SK-N-SH (cell line): ENCODE data around the gene HSPB1. TPM values are rescaled to one million over a fixed set of nuclear protein-coding genes. Genes with fewer than 3 reads are reported as not detected.

Source experiments
- CTCF ChIA-PET: fragments of 300-600, 350-600 bp; formaldehyde crosslinking; extraction: SDS; loops from one replicate; lab custom pipeline; 2021; lab: Yijun Ruan, JAX
- POLR2A ChIA-PET: fragments of 350-600 bp; sonication (Branson Sonifier 250); formaldehyde crosslinking; extraction: SDS; loops from one replicate; lab custom pipeline; 2020; ENCODE audit warnings: antibody characterized with exemption, inconsistent platforms; lab: Yijun Ruan, JAX
- DNase-seq: peaks from one replicate; pipeline ENCODE4 v3.0.0; 2012
- H2AFZ ChIP-seq: fragments of 200-600 bp; sonication (generic); 2 replicates; pipeline ENCODE4 v1.8.1; 2016; ENCODE audit warnings: antibody characterized with exemption, mild to moderate bottlenecking, low read depth
- H3F3A ChIP-seq: fragments of 200-600 bp; sonication (generic); replicated peaks from 2 replicates; pipeline ENCODE3; 2016; ENCODE audit warnings: antibody characterized with exemption, mild to moderate bottlenecking; ENCODE audit not compliant: insufficient read depth
- H3K27ac ChIP-seq, 2 experiments: fragments of 200-500 bp in 1 of 2; fragments of 200-600 bp in 1 of 2; sonication (Bioruptor generic) in 1 of 2; sonication (generic), shearing (Covaris generic) in 1 of 2; 2 replicates each; pipeline versions ENCODE4 v1.5.1 to v1.6.1; 2014 to 2016; ENCODE audit warnings: low read depth in 2 of 2, inconsistent platforms in 1 of 2, low read length in 1 of 2, mild to moderate bottlenecking in 1 of 2, mixed read lengths in 1 of 2
- H3K27me3 ChIP-seq: fragments of 200-600 bp; sonication (generic), shearing (Covaris generic); 2 replicates; pipeline ENCODE4 v1.6.1; 2016; ENCODE audit warnings: mixed run types; ENCODE audit not compliant: insufficient read depth
- H3K36me3 ChIP-seq, 2 experiments: fragments of 200-500 bp in 1 of 2; fragments of 200-600 bp in 1 of 2; sonication (Bioruptor generic) in 1 of 2; sonication (generic) in 1 of 2; replicated peaks in 1 of 2; 2 replicates each; pipeline versions ENCODE3 to v1.5.1; 2014 to 2016; ENCODE audit warnings: low read length in 1 of 2, mild to moderate bottlenecking in 1 of 2; ENCODE audit not compliant: insufficient read depth in 2 of 2, control insufficient read depth in 1 of 2
- H3K4me1 ChIP-seq, 2 experiments: fragments of 200-500 bp in 1 of 2; fragments of 200-600 bp in 1 of 2; sonication (Bioruptor generic) in 1 of 2; sonication (generic), shearing (Covaris generic) in 1 of 2; 2 replicates each; pipeline versions ENCODE4 v1.5.1 to v1.6.1; 2014 to 2016; ENCODE audit warnings: low read depth in 1 of 2, low read length in 1 of 2, mixed run types in 1 of 2; ENCODE audit not compliant: insufficient read depth in 2 of 2, control insufficient read depth in 1 of 2
- H3K4me2 ChIP-seq: fragments of 200-600 bp; sonication (generic), shearing (Covaris generic); 2 replicates; pipeline ENCODE4 v1.6.1; 2017; ENCODE audit warnings: mixed run types
- H3K4me3 ChIP-seq, 2 experiments: fragments of 200-500 bp in 1 of 2; fragments of 200-600 bp in 1 of 2; sonication (Bioruptor generic) in 1 of 2; sonication (generic), shearing (Covaris generic) in 1 of 2; 2 replicates each; pipeline versions ENCODE4 v1.5.1 to v1.8.1; 2014 to 2016; ENCODE audit warnings: low read depth in 2 of 2, inconsistent platforms in 1 of 2, low read length in 1 of 2, mild to moderate bottlenecking in 1 of 2, mixed read lengths in 1 of 2, moderate library complexity in 1 of 2
- H3K79me2 ChIP-seq: fragments of 200-600 bp; sonication (generic); 2 replicates; pipeline ENCODE4 v1.8.1; 2017; ENCODE audit warnings: mild to moderate bottlenecking; ENCODE audit not compliant: insufficient read depth
- H3K9ac ChIP-seq: fragments of 200-600 bp; sonication (generic); 2 replicates; pipeline ENCODE4 v1.6.1; 2017; ENCODE audit warnings: mixed run types
- H3K9me2 ChIP-seq: fragments of 200-600 bp; sonication (generic); 2 replicates; pipeline ENCODE4 v1.6.1; 2017; ENCODE audit warnings: mixed run types
- H3K9me3 ChIP-seq: fragments of 200-600 bp; sonication (generic); 2 replicates; pipeline ENCODE4 v1.6.1; 2017; ENCODE audit warnings: mixed run types, mild to moderate bottlenecking, moderate library complexity
- H4K20me1 ChIP-seq: fragments of 200-600 bp; sonication (generic); 2 replicates; pipeline ENCODE4 v1.6.1; 2017; ENCODE audit warnings: mild to moderate bottlenecking, mixed run types; ENCODE audit not compliant: insufficient read depth
- CHD2 ChIP-seq: fragments of 150-350 bp; IDR thresholded peaks from 2 replicates; pipeline ENCODE4 v1.6.1; 2018; ENCODE audit warnings: low read length; ENCODE audit not compliant: partially characterized antibody
- EZH2phosphoT487 ChIP-seq: fragments of 200-600 bp; sonication (generic); IDR thresholded peaks from 2 replicates; pipeline ENCODE4 v1.6.1; 2017; ENCODE audit warnings: low read depth, mixed run types, mild to moderate bottlenecking, antibody characterized with exemption, moderate library complexity, borderline replicate concordance
- FOSL2 ChIP-seq: IDR thresholded peaks from 2 replicates; pipeline ENCODE4 v1.4.0; 2012; ENCODE audit warnings: low read depth, mild to moderate bottlenecking, moderate library complexity, borderline replicate concordance
- FOXJ3 ChIP-seq: sonication (generic); formaldehyde crosslinking; IDR thresholded peaks from 2 replicates; pipeline ENCODE4 v1.5.1; 2020; ENCODE audit warnings: mild to moderate bottlenecking, missing genetic modification reagents
- GATA2 ChIP-seq: sonication (generic); formaldehyde crosslinking; IDR thresholded peaks from 2 replicates; pipeline ENCODE4 v1.5.0; 2020; ENCODE audit warnings: mild to moderate bottlenecking, missing genetic modification reagents
- JUND ChIP-seq: IDR thresholded peaks from 2 replicates; pipeline ENCODE4 v1.4.0; 2012
- MEF2A ChIP-seq: IDR thresholded peaks from 2 replicates; pipeline ENCODE4 v1.4.0; 2012; ENCODE audit warnings: low read depth, borderline replicate concordance
- NFIC ChIP-seq: IDR thresholded peaks from 2 replicates; pipeline ENCODE4 v1.4.0; 2012; ENCODE audit warnings: borderline replicate concordance
- RCOR1 ChIP-seq: fragments of 150-350 bp; IDR thresholded peaks from 2 replicates; pipeline ENCODE4 v1.6.1; 2017; ENCODE audit warnings: antibody characterized with exemption, low read length
- SIN3A ChIP-seq: IDR thresholded peaks from 2 replicates; pipeline ENCODE4 v1.6.1; 2012; ENCODE audit warnings: low read depth, mild to moderate bottlenecking, low read length, moderate library complexity, borderline replicate concordance
- WGBS: methylation state at CpG from one replicate; pipeline ENCODE4 v1.1.6; 2017; ENCODE audit warnings: low lambda C conversion rate; 5-methylcytosine and 5-hydroxymethylcytosine counted together
- polyA plus RNA-seq, 3 experiments: library from polyadenylated mRNA; depleted of rRNA; stranded (reverse); fragments of >200 nt; gene quantifications; 2 replicates each; pipeline ENCODE4 v1.2.3, GENCODE V29; 2012

HSPB1 gene
- polyA plus RNA-seq, 1 of the 3 experiments (the other 2 are of a cell fraction) = 824 TPM

GRCh38 chr7:76296743-76297740, 5.4 kb upstream of the HSPB1 start:
- DNase-seq = no peak
- Histone ChIP-seq H2AFZ (no peak overlapping the region), H3F3A (peaks cover 29% of the 10 kb centered on the region), H3K9me2 (no peaks in the 10 kb centered on the region), H3K4me3 (no peak overlapping the region), H3K79me2 (no peaks in the 10 kb centered on the region), H3K36me3 (no peaks in the 10 kb centered on the region), H4K20me1 (no peaks in the 10 kb centered on the region), H3K4me1 (peaks cover 14 to 29% of the 10 kb centered on the region in 2 experiments; a peak in 3 of 4 replicates), H3K9ac (no peak overlapping the region), H3K9me3 (no peaks in the 10 kb centered on the region), H3K4me2 (no peak overlapping the region), H3K27ac (no peak overlapping the region), H3K27me3 (no peaks in the 10 kb centered on the region)
- TF ChIP-seq CHD2 = no peak
- no peak for TF ChIP-seq JUND
- no peak for TF ChIP-seq MEF2A
- no peak for TF ChIP-seq SIN3A
- TF ChIP-seq RCOR1 = no peak
- no peak for TF ChIP-seq FOXJ3 (CRISPR knock-in tag)
- no peak for TF ChIP-seq EZH2phosphoT487
- no peak for TF ChIP-seq GATA2 (CRISPR knock-in tag)
- ChIA-PET CTCF (interaction anchor here (0.8 to 31.3 kb wide), 3 partner anchors 8 to 121 kb away, joined by 3 to 774 read pairs (median 88); no protein-coding TSS in a partner anchor), POLR2A (no interaction called here)
- WGBS = 82% methylated on average over 21 of the region's 22 CpGs

- Histone ChIP-seq H3K9me2 (no peaks in the 10 kb centered on the region), H3K9me3 (no peaks in the 10 kb centered on the region), H3F3A (peaks cover 23% of the 10 kb centered on the region), H3K4me3 (no peak overlapping the region), H3K27ac (no peak overlapping the region; a peak in 1 of 4 replicates), H3K4me1 (peaks cover 11 to 21% of the 10 kb centered on the region in 2 experiments; a peak in 3 of 4 replicates), H3K4me2 (no peak overlapping the region), H3K9ac (no peak overlapping the region), H3K36me3 (peaks cover 3 to 10% of the 10 kb centered on the region in 2 experiments), H3K27me3 (no peaks in the 10 kb centered on the region), H2AFZ (no peak overlapping the region), H3K79me2 (peaks cover 24% of the 10 kb centered on the region), H4K20me1 (peaks cover 8% of the 10 kb centered on the region)
- CTCF ChIA-PET = interaction anchor here (1.2 to 31.3 kb wide), 4 partner anchors 9 to 122 kb away, joined by 6 to 774 read pairs (median 15); no protein-coding TSS in a partner anchor
- WGBS = 89% methylated on average over 7 of the region's 7 CpGs
- no peak for DNase-seq
- TF ChIP-seq RCOR1 (no peak), NFIC (peak; percentile 66), FOSL2 (peak; percentile 51; the same call in 1 of the 2 replicates)
- POLR2A ChIA-PET = no interaction called here
These were observed 2.2 kb upstream of the HSPB1 start for GRCh38 chr7:76300166-76300731.
